HUDEP-2 (cell line): ENCODE measurements around the gene GAST.
"Not testable (repeated sequence)": the region's sequence is repeated elsewhere in the genome, so short reads cannot be mapped to it uniquely, and the experiment has no call there.

ENCODE experiments used
- DNase-seq, 76 experiments: peaks; one replicate each; lab custom pipeline; 2025; ENCODE audit not compliant: unreplicated experiment in 76 of 76; lab: John Stamatoyannopoulos, UW

Gene GAST

DNA sequence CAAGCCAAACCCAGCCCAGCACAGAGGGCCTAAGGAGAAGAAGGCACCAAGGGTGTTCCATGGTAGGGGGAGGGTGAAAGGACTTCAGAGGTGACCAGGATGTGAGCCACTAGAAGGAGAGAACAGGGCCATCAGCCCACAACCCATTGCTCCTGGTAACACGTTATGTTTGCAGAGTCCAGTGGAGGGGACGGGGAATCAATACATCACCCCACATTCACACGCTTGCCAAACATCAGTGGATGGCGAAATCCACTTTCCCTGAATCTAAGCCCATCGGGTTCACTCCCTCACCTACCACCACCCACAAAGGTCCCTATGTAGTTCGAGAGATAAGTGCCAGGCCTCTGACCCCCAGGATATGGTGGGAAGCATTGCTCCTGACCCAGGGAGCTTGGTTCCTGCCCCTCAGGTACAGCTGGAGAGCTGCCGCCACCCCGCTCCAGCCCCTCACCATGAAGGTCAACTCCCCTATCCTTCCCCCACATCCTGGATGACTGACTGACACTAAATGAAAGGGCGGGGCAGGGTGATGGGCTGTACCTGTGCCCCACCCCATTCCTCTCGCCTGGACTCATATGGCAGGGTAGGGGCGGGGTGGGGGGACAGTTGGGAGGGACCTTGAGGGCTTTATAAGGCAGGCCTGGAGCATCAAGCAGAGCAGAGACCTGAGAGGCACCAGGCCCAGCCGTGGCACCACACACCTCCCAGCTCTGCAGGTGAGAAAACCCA, at the start of gene GAST:
GAST (plus strand) TSS at position 663 of the 732 bp plus-strand sequence. CDS start 3,106 bp downstream, outside the sequence.
- no peak for DNase-seq

GRCh38 chr17:41663451-41664171, 48.5 kb upstream of the GAST start:
- DNase-seq, result no peak

GRCh38 chr17:41664172-41664457, 48.0 kb upstream of the GAST start:
- no peak for DNase-seq

DNA sequence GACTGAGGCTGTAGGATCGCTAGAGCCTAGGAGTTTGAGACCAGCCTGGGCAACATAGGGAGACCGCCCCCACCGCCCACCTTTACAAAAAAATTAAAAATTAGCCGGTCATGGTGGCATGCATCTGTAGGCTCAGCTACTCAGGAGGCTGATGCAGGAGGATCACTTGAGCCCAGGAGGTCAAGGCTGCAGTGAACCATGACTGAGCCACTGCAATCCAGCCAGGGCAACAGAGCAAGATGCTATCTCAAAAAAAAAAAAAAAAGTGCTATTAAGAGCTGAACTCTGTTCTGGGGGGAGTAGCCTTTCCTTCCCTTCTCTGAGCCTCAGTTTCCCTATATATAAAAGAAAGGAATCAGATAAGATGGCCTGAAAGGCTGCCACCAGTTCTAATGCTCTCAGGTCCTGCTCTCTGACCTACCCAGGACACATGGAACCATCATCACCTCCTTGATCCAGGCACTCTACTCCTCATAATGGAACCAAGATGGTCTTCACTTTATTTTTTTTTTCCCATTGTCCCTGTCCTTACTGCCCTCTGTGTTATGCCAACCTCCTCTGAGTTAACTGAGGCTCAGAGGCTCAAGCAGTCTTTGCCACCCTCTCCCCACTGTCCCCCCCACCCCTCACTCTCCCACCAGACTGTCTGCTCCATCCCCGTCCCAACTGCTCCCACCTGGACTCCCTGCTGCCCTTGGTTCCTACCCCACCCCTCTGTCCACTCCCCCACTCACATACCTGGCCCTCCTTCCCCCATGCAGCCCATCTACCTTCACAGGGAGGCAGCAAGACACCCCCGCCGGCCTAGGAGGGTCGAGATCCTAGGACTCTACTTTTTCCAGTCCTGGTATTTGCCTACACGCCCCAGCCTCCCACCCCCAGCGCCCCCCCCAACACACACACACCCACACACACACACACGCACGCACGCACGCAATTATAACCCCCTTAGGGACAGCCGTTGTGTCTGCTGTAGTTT, 47.3 kb upstream of the GAST start:
- DNase-seq, result no peak

DNA sequence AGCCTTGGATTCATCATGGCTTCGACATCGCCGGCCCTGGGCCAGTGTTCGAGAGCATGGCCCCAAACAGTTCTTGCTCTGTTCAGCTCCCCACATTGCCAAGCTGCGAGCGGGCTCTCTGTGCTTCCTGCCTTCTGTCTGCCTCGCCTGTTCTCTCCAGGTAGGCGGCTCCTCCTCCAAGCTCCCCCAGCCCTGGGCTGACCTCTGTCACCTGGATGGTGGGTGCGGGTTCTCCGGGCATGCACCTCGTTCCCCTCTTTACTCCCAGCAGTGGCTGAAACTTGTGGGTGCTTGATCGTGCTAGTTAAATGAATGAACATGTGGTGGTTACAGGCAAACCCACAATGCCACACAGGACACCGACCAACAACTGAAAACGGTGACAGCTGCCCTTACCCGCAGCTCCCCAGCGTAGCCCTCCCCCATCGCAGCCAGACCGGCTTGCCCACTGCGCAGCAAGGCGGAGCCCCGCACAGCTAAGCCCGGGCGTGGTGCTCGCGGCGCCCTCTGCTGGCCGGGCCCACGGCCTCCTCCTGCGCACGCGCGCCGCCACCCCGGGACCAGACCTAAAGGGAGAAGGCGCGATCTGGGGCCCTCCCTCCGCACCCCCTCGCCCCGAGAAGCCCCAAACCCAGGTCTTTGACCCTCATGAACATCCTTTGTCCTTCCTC, 46.4 kb upstream of the GAST start:
- peak in 72 of 76 experiments; percentile 32 to 93 (median 77) for DNase-seq

DNA sequence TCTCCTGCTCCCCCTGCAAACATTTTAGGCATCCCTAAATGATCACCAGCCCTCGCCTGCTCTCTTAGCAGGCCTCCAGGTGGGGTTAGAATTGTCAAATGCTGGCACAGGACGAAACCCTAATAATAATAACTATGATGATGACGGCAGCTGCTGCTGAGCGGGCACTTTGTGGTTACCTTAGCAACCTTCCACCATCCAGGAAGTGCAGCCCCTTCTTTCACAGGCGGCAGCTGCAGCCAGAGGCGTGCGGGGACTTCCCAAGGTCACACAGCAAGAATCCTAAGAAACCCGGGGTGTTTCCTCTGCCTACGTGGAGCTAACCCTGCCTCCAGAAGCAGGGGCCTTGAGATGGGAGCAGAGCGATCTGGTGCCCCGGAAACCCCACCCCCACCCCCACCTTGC, 45.9 kb upstream of the GAST start:
- peak in 14 of 76 experiments; percentile 9 to 81 (median 47) for DNase-seq

DNA sequence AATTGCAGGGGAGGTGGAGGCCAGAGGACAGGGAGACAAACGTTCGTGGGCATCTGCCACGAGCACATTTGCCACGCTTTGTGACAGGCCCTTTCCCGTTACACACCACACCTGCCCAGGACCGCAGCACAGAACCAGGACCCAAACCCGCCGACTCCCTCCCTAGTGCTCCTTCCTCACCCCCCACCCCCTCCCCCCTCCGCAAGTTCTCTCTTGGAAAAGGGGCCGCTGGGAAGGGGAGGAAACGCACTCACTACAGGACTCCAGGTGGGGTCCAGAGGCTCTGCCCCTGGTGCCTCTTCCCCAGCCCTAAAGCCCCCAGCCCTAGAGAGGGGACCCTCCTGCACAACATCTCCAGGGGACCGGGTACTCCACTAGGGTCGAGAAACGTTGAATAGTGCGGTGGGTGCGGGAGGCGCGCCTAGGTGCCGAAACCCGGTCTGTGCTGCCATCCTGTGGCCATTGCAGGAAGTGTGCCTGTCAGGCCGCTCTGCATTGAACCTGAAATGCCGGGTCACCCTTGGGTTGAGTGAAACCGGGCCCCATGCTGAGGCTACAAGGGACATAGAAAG, 45.3 kb upstream of the GAST start:
- DNase-seq, result peak in 71 of 76 experiments; percentile 11 to 87 (median 70)

DNA sequence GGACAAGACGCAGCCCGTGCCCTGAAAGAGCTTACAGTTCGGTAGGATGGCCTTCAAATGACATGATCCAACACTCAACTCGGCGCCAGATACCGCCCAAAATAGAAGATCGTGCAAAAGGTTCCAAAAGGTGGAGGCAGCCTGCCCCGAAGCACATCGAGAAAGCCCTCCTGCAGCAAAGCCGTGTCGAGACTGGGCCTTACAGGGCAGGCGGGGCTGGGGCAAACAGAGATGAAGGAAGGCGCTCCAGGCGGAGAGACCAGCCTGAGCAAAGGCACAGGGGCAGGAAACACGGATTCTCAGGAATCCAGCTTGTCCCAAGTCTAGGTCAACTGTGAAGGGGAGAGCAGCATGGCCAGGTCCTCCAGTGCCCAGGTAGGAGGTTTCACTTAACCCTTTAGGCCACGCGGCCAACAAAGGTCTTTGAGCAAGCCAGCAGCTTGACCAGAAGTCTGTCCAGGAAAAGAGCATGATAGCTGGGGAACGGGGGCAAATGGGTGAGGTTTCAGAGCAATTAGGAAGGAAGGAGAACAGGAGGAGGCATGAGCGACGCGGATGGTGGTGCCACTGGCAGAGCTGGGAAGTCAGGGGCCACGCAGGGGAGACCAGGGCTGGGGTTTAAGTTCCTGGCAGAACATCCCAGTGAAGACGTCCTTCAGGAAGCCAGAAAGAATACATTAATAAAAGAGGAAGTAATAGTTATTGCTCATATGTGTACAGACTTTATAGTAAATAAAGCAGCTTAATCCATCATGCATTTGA, 44.7 kb upstream of the GAST start:
- DNase-seq, result no peak

- no peak for DNase-seq
Observed at GRCh38 chr17:41672153-41672552, 40.0 kb upstream of the GAST start.

DNA sequence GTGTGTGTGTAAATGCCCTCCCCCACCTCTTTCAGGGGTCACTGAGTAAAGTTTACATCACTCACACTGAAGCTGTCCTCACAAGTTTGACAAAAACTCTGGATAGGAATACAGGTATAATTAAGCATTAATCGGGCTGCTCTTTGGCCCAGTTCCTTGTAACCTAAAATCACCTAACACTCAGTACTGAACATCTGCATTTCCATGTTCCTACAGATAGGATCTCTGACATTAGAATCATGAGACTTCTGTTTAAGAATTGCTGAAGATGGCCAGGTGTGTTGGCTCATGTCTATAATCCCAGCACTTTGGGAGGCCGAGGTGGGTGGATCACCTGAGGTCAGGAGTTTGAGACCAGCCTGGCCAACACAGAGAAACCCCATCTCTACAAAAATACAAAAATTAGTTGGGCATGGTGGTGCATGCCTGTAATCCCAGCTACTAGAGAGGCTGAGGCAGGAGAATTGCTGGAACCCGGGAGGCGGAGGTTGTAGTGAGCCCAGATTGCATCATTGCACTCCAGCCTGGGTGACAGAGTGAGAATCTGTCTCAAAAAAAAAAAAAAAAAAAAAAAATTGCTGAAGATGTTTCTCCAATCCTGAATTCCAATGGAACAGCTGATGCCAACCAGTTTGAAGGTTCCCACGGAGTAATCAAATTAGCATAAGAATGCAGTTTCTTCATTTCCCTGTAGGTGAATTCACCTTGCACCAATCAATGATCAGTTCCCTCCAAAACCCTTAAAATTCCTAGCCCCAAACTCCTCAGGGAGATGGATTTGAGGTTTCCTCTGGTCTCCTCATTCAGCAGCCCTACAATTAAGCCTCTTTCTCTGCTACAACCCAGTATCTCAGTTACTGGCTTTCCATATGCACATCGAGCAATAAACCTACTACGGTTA, 36.7 kb upstream of the GAST start:
- DNase-seq, result not testable (repeated sequence)

DNA sequence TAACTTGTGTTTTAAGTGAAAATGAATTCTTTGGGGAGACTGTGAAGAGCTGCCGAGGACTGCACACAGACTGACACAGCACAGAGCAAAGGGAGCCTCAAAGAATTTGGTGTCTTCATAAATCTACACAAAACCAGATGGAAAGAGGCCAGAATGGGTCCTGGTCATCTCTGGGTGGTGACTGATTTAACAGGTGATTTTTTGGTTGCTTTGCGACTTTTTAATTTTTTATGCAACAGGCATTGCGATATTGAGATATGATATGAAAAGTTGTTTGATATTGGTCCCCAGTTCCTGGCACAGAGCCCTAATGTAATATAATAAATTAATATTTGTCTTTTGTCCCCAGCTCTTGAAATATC, 36.1 kb upstream of the GAST start:
- no peak for DNase-seq

DNA sequence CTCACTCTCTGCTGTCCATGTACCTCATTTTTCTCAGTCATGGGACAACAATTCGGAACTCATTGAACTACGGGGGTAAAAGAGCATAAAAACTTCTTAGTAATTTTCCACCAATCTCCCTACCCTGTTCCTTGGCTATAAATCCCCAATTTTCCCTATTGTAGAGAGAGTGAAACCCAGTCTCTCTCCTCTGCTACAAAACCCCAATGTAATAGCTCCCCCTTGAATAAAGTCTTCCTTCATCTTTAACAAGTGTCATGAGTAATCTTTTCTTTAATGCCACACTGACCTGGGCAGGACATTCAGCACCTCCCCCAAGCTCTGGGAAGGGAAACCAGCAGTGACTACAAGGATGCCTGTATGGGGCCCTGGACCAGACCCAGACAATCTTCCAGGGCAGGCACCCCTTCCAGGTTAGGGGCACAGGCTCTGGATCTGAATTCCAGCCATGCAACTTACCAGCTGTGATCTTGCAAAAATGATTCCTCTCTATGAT, 33.7 kb upstream of the GAST start:
- DNase-seq, result peak in 17 of 76 experiments; percentile 4 to 78 (median 45)

DNA sequence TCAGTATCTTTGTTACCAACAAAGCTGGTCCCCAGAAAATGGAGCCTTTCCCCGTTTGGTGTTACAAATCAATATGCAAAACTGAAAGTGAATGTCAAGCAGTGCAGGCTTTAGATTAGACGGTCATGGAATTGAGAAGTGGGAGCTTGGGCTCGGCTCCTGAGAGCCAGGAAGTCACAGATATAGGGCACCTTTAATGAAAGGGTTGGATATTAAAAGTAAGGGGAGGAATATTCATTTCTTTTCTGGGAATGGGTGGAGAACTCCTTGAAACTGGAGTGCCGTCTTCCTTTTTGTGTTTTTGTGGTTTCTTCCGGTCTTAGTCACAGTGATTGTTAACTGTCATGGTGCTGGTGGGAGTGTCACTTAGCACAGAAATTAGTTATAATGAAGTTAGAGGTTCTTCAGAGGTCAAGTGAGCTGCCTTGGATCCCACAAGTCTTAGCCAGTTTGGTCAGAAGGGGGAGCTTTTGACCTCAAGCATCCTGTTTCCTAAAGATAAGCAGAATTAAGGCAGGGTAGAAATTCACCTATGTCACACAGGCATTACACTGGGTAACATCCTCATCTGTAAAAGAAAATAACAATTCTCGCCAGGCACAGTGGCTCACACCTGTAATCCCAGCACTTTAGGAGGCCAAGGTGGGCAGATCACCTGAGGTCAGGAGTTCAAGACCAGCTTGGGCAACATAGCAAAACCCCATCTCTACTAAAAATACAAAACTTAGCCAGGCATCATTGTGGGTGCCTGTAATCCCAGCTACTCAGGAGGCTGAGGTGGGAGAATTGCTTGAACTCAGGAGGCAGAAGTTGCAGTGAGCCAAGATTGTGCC, 33.0 kb upstream of the GAST start:
- peak in 69 of 76 experiments; percentile 12 to 94 (median 65) for DNase-seq

GRCh38 chr17:41679740-41680425, 32.2 kb upstream of the GAST start:
- no peak for DNase-seq

DNA sequence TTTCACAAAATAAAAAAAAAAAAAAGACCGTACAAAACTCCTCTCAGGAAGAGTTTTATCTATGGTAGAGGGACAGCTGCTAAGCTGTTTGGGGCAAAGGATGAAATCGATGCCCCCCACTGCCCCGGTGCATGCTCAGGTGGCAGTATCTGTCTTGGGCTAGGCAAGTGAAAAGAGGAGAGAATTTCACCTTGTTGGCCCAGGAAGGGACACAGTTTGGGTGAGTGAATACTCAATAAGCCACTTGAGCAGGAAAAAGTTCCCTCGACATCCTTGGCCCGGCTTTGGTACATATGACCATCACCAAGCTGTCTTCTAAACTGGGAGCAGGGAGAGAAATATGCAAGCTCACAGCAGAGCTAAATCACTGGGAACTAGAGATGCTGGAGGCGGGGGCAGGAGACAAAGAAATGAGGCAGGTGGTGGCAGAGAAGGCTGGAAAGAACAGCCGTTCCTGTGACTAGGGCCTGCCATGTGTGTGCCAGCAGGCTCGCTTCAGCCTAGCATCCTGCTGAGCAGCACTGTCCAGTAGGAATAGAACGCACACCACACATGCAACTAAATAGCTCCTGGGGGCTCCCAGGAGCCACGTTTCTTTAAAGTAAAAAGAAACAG, 31.6 kb upstream of the GAST start:
- DNase-seq, result no peak

- DNase-seq, result no peak
Observed at GRCh38 chr17:41681776-41682175, 30.4 kb upstream of the GAST start.
